Kidney epithelial cell (primary cell): ENCODE measurements around the gene POSTN. TPM values are rescaled to one million over a fixed set of nuclear protein-coding genes. Genes with fewer than 3 reads are reported as not detected.
A peak's percentile ranks its signal among the peaks of the same experiment; 100 is the strongest.

Experiments used
- DNase-seq: peaks from one replicate; pipeline ENCODE4 v3.0.0-alpha.2; 2010; ENCODE audit warnings: low read depth
- H3K27me3 ChIP-seq: 2 replicates; pipeline ENCODE4 v1.6.0; 2011; ENCODE audit warnings: low read length; ENCODE audit not compliant: control insufficient read depth, insufficient read depth
- H3K36me3 ChIP-seq: 2 replicates; pipeline ENCODE4 v1.5.1; 2011; ENCODE audit warnings: low read length; ENCODE audit not compliant: control insufficient read depth, insufficient read depth
- H3K4me3 ChIP-seq: 2 replicates; pipeline ENCODE4 v1.5.1; 2011; ENCODE audit warnings: low read depth, mild to moderate bottlenecking, control low read depth, low read length
- CTCF ChIP-seq: IDR thresholded peaks from 2 replicates; pipeline ENCODE4 v1.5.1; 2011; ENCODE audit warnings: mild to moderate bottlenecking, moderate library complexity, low read length, control low read depth, inconsistent platforms; ENCODE audit not compliant: insufficient read depth, poor library complexity, severe bottlenecking
- total RNA-seq: library from RNA; depleted of rRNA; stranded (reverse); fragments of >200 nt; gene quantifications from 2 replicates; pipeline ENCODE4 v1.2.3, GENCODE V29; 2015

The POSTN gene
- total RNA-seq, 1 donor from 2014 or later, result 22.2 TPM

DNA sequence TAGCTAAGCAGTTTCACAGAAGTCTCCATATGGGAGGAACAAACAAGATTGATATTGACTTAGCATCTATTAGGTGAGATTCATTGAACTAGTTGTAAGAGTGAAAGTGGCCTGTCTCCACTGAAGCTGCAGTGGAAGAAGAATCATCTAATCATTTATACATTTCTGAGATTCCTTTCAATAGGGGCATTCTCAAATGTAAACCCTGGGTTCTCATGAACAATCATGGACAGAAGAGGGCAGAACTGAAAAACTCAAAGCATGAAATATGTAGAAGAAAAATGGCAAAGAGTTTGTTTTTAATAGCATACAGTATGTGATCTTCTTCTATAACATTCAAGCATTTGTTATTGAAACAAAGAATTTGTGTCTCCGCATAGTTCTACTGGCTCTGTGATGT is 17.6 kb upstream of the POSTN start:
- no peak overlapping the region for H3K4me3 ChIP-seq
- no peak for TF ChIP-seq CTCF
- DNase-seq, result no peak
- H3K27me3 ChIP-seq, result no peaks in the 10 kb centered on the region
- no peaks in the 10 kb centered on the region for H3K36me3 ChIP-seq

DNA sequence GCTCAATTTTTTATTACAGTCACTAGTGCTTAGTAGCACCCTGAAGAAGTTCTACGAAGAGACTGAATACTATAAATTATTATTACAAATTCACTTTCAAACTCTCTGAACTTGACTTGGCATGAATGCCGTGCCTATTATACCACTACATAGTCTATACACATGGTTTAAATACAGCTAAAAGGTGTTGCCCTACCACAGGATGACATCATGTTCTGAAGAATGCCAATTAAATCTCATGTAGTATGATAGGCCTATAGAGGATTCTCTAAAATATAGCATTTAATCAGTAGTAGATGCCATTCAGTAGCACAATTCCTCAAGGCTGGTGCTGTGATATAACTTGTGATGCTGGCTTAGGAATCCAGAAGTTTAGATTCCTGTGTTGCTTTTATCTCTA is 16.7 kb upstream of the POSTN start:
- DNase-seq, result no peak
- H3K36me3 ChIP-seq, result no peaks in the 10 kb centered on the region
- H3K27me3 ChIP-seq, result no peaks in the 10 kb centered on the region
- H3K4me3 ChIP-seq, result no peak overlapping the region
- no peak for TF ChIP-seq CTCF

- Histone ChIP-seq H3K27me3 (no peaks in the 10 kb centered on the region), H3K4me3 (no peak overlapping the region), H3K36me3 (no peaks in the 10 kb centered on the region)
- no peak for TF ChIP-seq CTCF
- no peak for DNase-seq
These were observed 15.1 kb upstream of the POSTN start for GRCh38 chr13:37613638-37614037.

DNA sequence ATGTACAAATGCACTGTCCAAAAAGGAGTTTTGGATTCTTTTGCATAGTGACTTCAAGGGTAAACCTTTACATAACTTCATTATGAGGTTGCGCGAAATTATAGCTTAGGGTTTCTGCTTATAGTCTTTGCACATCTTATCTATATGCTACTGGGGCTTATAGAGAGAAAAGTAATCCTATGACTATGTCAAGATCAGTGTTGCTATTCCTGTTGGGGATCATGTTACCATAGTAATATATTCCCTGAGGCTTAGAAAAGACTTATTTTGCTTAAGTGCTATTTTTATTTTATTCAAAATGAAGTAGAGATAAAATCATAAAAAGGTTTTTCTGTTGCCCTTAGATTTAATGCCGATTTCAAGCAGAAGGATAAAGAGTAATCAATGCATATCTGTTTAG is 14.7 kb upstream of the POSTN start:
- no peak for DNase-seq
- Histone ChIP-seq H3K36me3 (no peaks in the 10 kb centered on the region), H3K4me3 (no peak overlapping the region), H3K27me3 (no peaks in the 10 kb centered on the region)
- no peak for TF ChIP-seq CTCF

- no peak for DNase-seq
- peak; percentile 46 for TF ChIP-seq CTCF
- no peak overlapping the region for H3K4me3 ChIP-seq
- no peaks in the 10 kb centered on the region for H3K27me3 ChIP-seq
- no peaks in the 10 kb centered on the region for H3K36me3 ChIP-seq
These were observed 10.3 kb upstream of the POSTN start for GRCh38 chr13:37608750-37609339.

DNA sequence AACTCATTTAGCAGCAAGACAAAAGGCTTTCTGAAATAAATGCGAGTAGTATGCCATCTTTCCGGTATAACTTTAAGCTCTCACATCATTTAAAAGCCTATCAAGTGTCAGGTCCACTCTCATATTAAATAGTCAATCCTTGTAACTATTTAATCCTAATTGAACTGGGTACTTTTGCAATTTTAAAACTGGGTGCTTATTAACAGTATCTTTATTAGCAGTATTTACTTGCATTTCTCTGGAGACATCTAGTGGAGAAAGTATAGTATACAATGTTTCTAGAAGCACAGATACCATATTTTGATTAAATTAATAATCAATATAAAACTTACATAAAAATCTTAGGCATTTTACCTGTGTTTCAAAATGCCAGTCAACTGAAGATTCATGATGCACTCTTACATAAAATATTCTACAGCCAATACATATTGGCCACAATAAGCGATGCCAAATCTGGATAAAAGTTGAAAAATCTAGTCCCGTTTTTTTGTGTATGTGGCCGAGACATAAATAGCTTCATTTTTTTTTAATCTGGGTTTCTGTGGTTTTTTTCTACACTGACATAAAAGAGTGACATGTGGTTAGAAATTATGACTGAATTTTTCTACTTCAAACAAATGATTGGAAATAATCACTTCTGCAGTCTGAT is 4.3 kb upstream of the POSTN start:
- Histone ChIP-seq H3K4me3 (no peak overlapping the region), H3K36me3 (no peaks in the 10 kb centered on the region), H3K27me3 (no peaks in the 10 kb centered on the region)
- DNase-seq, result no peak
- peak; percentile 36 for TF ChIP-seq CTCF
